HG03135 (cell line): ENCODE measurements around the gene DEPDC1.
"Not testable (repeated sequence)": the region's sequence is repeated elsewhere in the genome, so short reads cannot be mapped to it uniquely, and the experiment has no call there.

Experiments used
- ATAC-seq: cut with Tn5 transposase; IDR thresholded peaks from one replicate; pipeline ENCODE4 v1.9.1; 2021; ENCODE audit warnings: mild to moderate bottlenecking, moderate library complexity; ENCODE audit not compliant: unreplicated experiment

DEPDC1 gene

GRCh38 chr1:68496680-68497357, at the start of gene DEPDC1:
TSS of gene DEPDC1 (minus strand) at chr1:68497082. CDS start at chr1:68496999, 83 bp downstream.
- ATAC-seq, result peak; percentile 97

GRCh38 chr1:68544651-68545050, 47.8 kb upstream of the DEPDC1 start:
- ATAC-seq, result no peak

- ATAC-seq, result no peak
Measured at GRCh38 chr1:68542586-68542985, 45.7 kb upstream of the DEPDC1 start.

- ATAC-seq, result no peak
Measured at GRCh38 chr1:68538941-68539340, 42.1 kb upstream of the DEPDC1 start.

GRCh38 chr1:68528243-68528642, 31.4 kb upstream of the DEPDC1 start:
- ATAC-seq, result no peak

- ATAC-seq, result no peak
Measured at GRCh38 chr1:68525781-68526180, 28.9 kb upstream of the DEPDC1 start.

- no peak for ATAC-seq
Measured at GRCh38 chr1:68521286-68521685, 24.4 kb upstream of the DEPDC1 start.

- ATAC-seq, result no peak
Measured at GRCh38 chr1:68516066-68516465, 19.2 kb upstream of the DEPDC1 start.

GRCh38 chr1:68511254-68511653, 14.4 kb upstream of the DEPDC1 start:
- no peak for ATAC-seq

- no peak for ATAC-seq
Measured at GRCh38 chr1:68506386-68506785, 9.5 kb upstream of the DEPDC1 start.

GRCh38 chr1:68503085-68503484, 6.2 kb upstream of the DEPDC1 start:
- no peak for ATAC-seq

GRCh38 chr1:68497358-68497698, 446 bp upstream of the DEPDC1 start:
- ATAC-seq, result peak; percentile 9

GRCh38 chr1:68495968-68496679, 758 bp downstream of the DEPDC1 start:
- no peak for ATAC-seq

- ATAC-seq, result no peak
Measured at GRCh38 chr1:68495532-68495931, 1.4 kb downstream of the DEPDC1 start.

- ATAC-seq, result no peak
Measured at GRCh38 chr1:68493193-68493592, 3.7 kb downstream of the DEPDC1 start.

- not testable (repeated sequence) for ATAC-seq
Measured at GRCh38 chr1:68492255-68492654, 4.6 kb downstream of the DEPDC1 start.

- ATAC-seq, result no peak
Measured at GRCh38 chr1:68490046-68490651, 6.7 kb downstream of the DEPDC1 start.

- ATAC-seq, result no peak
Measured at GRCh38 chr1:68485431-68486022, 11.4 kb downstream of the DEPDC1 start.

- ATAC-seq, result no peak
Measured at GRCh38 chr1:68484618-68485017, 12.3 kb downstream of the DEPDC1 start.

- ATAC-seq, result no peak
Measured at GRCh38 chr1:68481041-68481440, 15.8 kb downstream of the DEPDC1 start.

- no peak for ATAC-seq
Measured at GRCh38 chr1:68479501-68479900, 17.4 kb downstream of the DEPDC1 start.

- no peak for ATAC-seq
Measured at GRCh38 chr1:68478662-68479061, 18.2 kb downstream of the DEPDC1 start.
